Spleen (tissue), 11 donors: ENCODE measurements around the gene CRYBG1. TPM values are rescaled to one million over a fixed set of nuclear protein-coding genes. Genes with fewer than 3 reads are reported as not detected.
"Not testable (repeated sequence)": the region's sequence is repeated elsewhere in the genome, so short reads cannot be mapped to it uniquely, and the experiment has no call there.

Source experiments
- DNase-seq: peaks from one replicate; pipeline ENCODE4 v3.0.0-alpha.2; 2020
- H3K27ac ChIP-seq, 8 donors: fragments of 200-600 bp; sonication (generic) in 7 of 8; 1 replicate in 4 of 8; 2 replicates in 4 of 8; pipeline versions ENCODE4 v1.5.0 to v1.8.0; 2016 to 2021; ENCODE audit warnings: inconsistent platforms in 4 of 8, mild to moderate bottlenecking in 4 of 8, moderate library complexity in 1 of 8
- H3K27me3 ChIP-seq, 7 donors: fragments of 200-600 bp; sonication (generic) in 6 of 7; replicated peaks in 1 of 7; 1 replicate in 4 of 7; 2 replicates in 3 of 7; pipeline versions ENCODE4 v1.5.0 to v1.8.0; 2016 to 2021; ENCODE audit warnings: inconsistent platforms in 3 of 7, mild to moderate bottlenecking in 1 of 7
- H3K36me3 ChIP-seq, 6 donors: fragments of 200-600 bp; sonication (generic) in 5 of 6; 1 replicate in 4 of 6; 2 replicates in 2 of 6; pipeline versions ENCODE4 v1.5.0 to v1.8.0; 2016 to 2021; ENCODE audit warnings: inconsistent platforms in 2 of 6
- H3K4me1 ChIP-seq, 6 donors: fragments of 200-600 bp; sonication (generic) in 5 of 6; 1 replicate in 3 of 6; 2 replicates in 3 of 6; pipeline versions ENCODE4 v1.5.0 to v1.8.0; 2016 to 2021; ENCODE audit warnings: inconsistent platforms in 3 of 6
- H3K4me3 ChIP-seq, 8 donors: fragments of 200-600 bp; sonication (generic) in 7 of 8; 1 replicate in 4 of 8; 2 replicates in 4 of 8; pipeline versions ENCODE4 v1.5.0 to v1.8.0; 2016 to 2021; ENCODE audit warnings: inconsistent platforms in 4 of 8, mild to moderate bottlenecking in 4 of 8, moderate library complexity in 2 of 8
- H3K9me3 ChIP-seq, 8 donors: fragments of 200-600 bp; sonication (generic) in 7 of 8; 1 replicate in 4 of 8; 2 replicates in 4 of 8; pipeline versions ENCODE4 v1.5.0 to v1.8.0; 2016 to 2021; ENCODE audit warnings: inconsistent platforms in 4 of 8
- POLR2A ChIP-seq, 3 donors: fragments of 450-650 bp; IDR thresholded peaks; one replicate each; pipeline ENCODE4 v1.5.1; 2017; ENCODE audit warnings: antibody characterized with exemption in 3 of 3, mild to moderate bottlenecking in 1 of 3
- POLR2AphosphoS5 ChIP-seq, 3 donors: sonication (generic); formaldehyde crosslinking; IDR thresholded peaks; one replicate each; pipeline ENCODE4 v1.5.1; 2017; ENCODE audit warnings: antibody characterized with exemption in 3 of 3
- WGBS, 5 donors: extraction: QIAGEN DNeasy Blood & Tissue Kit in 3 of 5; methylation state at CpG; one replicate each; pipeline versions ENCODE4 v1.1.5 to v1.1.7; 2013 to 2018; 5-methylcytosine and 5-hydroxymethylcytosine counted together
- intact Hi-C: fragments of 100-400 bp; cut with DNase I; formaldehyde crosslinking; loops from one replicate; pipeline ENCODE4 v1.15.0; 2023; ENCODE audit warnings: low total_unique reads
- polyA plus RNA-seq, 3 donors: library from polyadenylated mRNA; stranded (reverse); fragments of 200-250 nt; gene quantifications; one replicate each; pipeline ENCODE4 v1.2.1, GENCODE V29; 2013
- total RNA-seq, 7 donors: library from RNA; depleted of rRNA in 3 of 7; stranded (reverse); fragments of >200 nt in 3 of 7; fragmentation: NEBNext Ultra II Directional in 4 of 7; extraction: Animal tissue kit (Norgen Biotek cat#: 25700) in 4 of 7; gene quantifications; one replicate each; pipeline versions ENCODE4 v1.1.0 to v1.2.1, GENCODE V29; 2016 to 2021
- TF ChIP-seq, protein P1 (sequence below), 11 experiments: fragments of 200-600 bp in 7 of 11; fragments of 450-650 bp in 4 of 11; sonication (generic) in 4 of 11; IDR thresholded peaks in 8 of 11; conservative IDR thresholded peaks in 3 of 11; 1 replicate in 7 of 11; 2 replicates in 4 of 11; pipeline versions ENCODE4 v1.4.0 to v1.8.0; 2016 to 2021; ENCODE audit warnings: antibody characterized with exemption in 11 of 11, inconsistent platforms in 4 of 11, mild to moderate bottlenecking in 1 of 11
- donor health status: healthy with polysubstance abuse.
- donor health status: DM: no; HTN: no; CAD: no; lungs with moderate emphysema.
- donor health status: DM: no; HTN: no; CAD: no.
- donor health status: Bipolar disorder and iron deficiency.
- donor health status: healthy.
- donor health status: DM: no; HTN: no; CAD: no.
- donor health status: DM: yes; HTN: yes; CAD: no.

Gene CRYBG1
- total and polyA plus RNA-seq, 10 donors: 5.6 to 39.1 (median 28.1) TPM

- 1 to 3% (median 2%) methylated on average over 10 to 19 of the region's 19 CpGs for WGBS, 5 donors
- intact Hi-C loops: loop anchor here (5.0 kb wide), 1 partner anchor 44 kb away; no protein-coding TSS in a partner anchor
Measured at GRCh38 chr6:106512968-106513574, 152.6 kb downstream of the CRYBG1 start.

DNA sequence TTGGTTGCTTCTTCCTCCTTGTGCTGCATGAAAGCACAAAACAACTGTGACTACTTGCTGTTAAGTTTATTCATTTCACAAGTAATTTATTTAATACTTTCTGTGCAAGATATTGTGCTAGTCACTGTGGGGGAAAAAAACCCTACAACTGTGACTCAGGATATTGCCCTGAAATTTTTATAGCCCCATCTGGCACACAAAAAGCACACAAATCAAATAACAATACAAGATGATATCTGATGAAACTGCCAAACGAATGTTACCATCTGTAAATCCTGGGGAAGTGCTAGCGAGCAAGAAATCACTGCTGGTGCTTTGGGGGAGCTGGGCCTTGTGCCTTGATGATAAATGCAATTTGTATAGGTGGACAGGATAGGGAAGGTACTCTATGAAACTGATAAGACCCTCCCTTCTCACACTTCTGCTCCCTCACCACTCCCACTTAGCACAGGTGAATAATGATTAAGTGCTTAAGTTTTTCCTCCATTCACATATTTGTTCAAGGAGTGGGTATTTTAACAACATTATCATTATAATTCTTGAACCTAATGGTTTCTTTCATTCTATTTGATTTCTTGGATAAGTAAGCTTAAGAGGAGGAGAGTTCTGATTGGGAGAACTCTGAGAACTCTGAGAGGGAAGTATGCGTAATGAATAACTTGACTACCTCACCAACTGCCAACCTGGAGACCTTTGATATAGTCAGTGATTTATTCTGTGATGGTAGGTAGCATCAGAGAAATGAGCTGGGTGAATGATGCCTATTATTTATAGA is 153.5 kb downstream of the CRYBG1 start:
- intact Hi-C loops: loop anchor here (5.0 kb wide), 1 partner anchor 43 kb away; no protein-coding TSS in a partner anchor
- Histone ChIP-seq H3K36me3 (no peaks in the 10 kb centered on the region), H3K4me1 (peaks cover 32 to 94% (median 85%) of the 10 kb centered on the region in 6 donors), H3K4me3 (peak overlapping the region in 7 of 8 donors; percentile 60 to 92 (median 70)), H3K27me3 (peaks cover 0 to 16% (median 4%) of the 10 kb centered on the region in 7 donors), H3K27ac (peak overlapping the region; percentile 93 to 100 (median 98)), H3K9me3 (no peaks in the 10 kb centered on the region)
- TF ChIP-seq POLR2A (IDR thresholded peaks at IDR 0.05): no peak
- TF ChIP-seq, protein P1, sequence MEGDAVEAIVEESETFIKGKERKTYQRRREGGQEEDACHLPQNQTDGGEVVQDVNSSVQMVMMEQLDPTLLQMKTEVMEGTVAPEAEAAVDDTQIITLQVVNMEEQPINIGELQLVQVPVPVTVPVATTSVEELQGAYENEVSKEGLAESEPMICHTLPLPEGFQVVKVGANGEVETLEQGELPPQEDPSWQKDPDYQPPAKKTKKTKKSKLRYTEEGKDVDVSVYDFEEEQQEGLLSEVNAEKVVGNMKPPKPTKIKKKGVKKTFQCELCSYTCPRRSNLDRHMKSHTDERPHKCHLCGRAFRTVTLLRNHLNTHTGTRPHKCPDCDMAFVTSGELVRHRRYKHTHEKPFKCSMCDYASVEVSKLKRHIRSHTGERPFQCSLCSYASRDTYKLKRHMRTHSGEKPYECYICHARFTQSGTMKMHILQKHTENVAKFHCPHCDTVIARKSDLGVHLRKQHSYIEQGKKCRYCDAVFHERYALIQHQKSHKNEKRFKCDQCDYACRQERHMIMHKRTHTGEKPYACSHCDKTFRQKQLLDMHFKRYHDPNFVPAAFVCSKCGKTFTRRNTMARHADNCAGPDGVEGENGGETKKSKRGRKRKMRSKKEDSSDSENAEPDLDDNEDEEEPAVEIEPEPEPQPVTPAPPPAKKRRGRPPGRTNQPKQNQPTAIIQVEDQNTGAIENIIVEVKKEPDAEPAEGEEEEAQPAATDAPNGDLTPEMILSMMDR (IDR thresholded peaks at IDR 0.05 in 8 of 11, conservative IDR thresholded peaks at IDR 0.05 in 3 of 11): no peak
- no peak for TF ChIP-seq POLR2AphosphoS5 (IDR thresholded peaks at IDR 0.05)
- WGBS, 5 donors: 19 to 27% (median 25%) methylated on average over 3 of the region's 3 CpGs
- no peak for DNase-seq

More at GRCh38 chr6:106512968-106513574, 152.6 kb downstream of the CRYBG1 start:
- TF ChIP-seq, protein P1 (IDR thresholded peaks at IDR 0.05 in 8 of 11, conservative IDR thresholded peaks at IDR 0.05 in 3 of 11): no peak
- TF ChIP-seq POLR2A (IDR thresholded peaks at IDR 0.05): no peak
- no peak for TF ChIP-seq POLR2AphosphoS5 (IDR thresholded peaks at IDR 0.05)
- peaks cover 0 to 16% (median 4%) of the 10 kb centered on the region in 7 donors for H3K27me3 ChIP-seq
- peak overlapping the region; percentile 93 to 100 (median 98) for H3K27ac ChIP-seq
- no peaks in the 10 kb centered on the region for H3K9me3 ChIP-seq
- DNase-seq: no peak
- H3K36me3 ChIP-seq: no peaks in the 10 kb centered on the region
- peak overlapping the region; percentile 60 to 92 (median 68) for H3K4me3 ChIP-seq
- H3K4me1 ChIP-seq: peaks cover 27 to 88% (median 78%) of the 10 kb centered on the region in 6 donors

GRCh38 chr6:106514583-106514885 is 154.0 kb downstream of the CRYBG1 start:
- no peaks in the 10 kb centered on the region for H3K36me3 ChIP-seq
- H3K4me3 ChIP-seq: peak overlapping the region in 4 of 8 donors; percentile 66 to 92 (median 68)
- H3K9me3 ChIP-seq: no peaks in the 10 kb centered on the region
- WGBS, 5 donors: 66 to 78% (median 71%) methylated on average over 2 of the region's 2 CpGs
- peaks cover 37 to 94% (median 85%) of the 10 kb centered on the region in 6 donors for H3K4me1 ChIP-seq
- TF ChIP-seq, protein P1 (IDR thresholded peaks at IDR 0.05 in 8 of 11, conservative IDR thresholded peaks at IDR 0.05 in 3 of 11): no peak
- TF ChIP-seq POLR2AphosphoS5 (IDR thresholded peaks at IDR 0.05) (no peak), POLR2A (IDR thresholded peaks at IDR 0.05) (no peak)
- peak overlapping the region; percentile 93 to 100 (median 98) for H3K27ac ChIP-seq
- H3K27me3 ChIP-seq: peaks cover 0 to 13% (median 0%) of the 10 kb centered on the region in 7 donors
- no peak for DNase-seq
- intact Hi-C loops: loop anchor here (5.0 kb wide), 1 partner anchor 43 kb away; no protein-coding TSS in a partner anchor

DNA sequence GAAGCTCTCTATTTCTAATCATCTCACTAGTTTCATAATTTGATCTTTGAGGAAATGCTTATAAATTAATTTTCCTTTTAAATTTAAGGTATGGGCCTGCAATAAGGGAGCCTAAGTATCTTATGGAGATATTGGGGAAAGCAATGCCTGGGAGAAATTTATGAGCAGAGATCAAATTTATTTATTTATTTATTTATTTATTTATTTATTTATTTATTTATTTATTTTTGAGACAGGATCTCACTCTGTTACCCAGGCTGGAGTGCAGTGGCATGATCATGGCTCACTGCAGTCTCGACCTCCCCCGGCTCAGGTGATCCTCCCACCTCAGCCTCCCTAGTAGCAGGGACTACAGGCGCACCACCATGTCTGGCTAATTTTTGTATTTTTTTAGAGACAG is 155.1 kb downstream of the CRYBG1 start:
- DNase-seq, H3K9me3 ChIP-seq, H3K4me3 ChIP-seq, H3K36me3 ChIP-seq, H3K27me3 ChIP-seq, intact Hi-C loops: not testable (repeated sequence)
- H3K27ac ChIP-seq: peak overlapping the region; percentile 3 to 100 (median 98)
- H3K4me1 ChIP-seq: peaks cover 35 to 94% (median 85%) of the 10 kb centered on the region in 6 donors
- 93 to 96% (median 94%) methylated on average over 3 of the region's 3 CpGs for WGBS, 5 donors
